ENCODE results near the gene HPCAL1. TPM values are rescaled to one million over a fixed set of nuclear protein-coding genes. Genes with fewer than 3 reads are reported as not detected.

The HPCAL1 gene
- total and polyA plus RNA-seq, 10 of the 15 experiments (the other 5 are each of a cell fraction or from before 2014, with no cell fraction given), result 0.40 to 12.8 (median 7.9) TPM

- TF ChIP-seq ELK1 (IDR thresholded peaks at IDR 0.05; ENCODE audit: low read depth, low read length), result 0 out of 2 replicates have a peak, but pooled peaks have one; percentile 36
- peak; percentile 32; the same call in 1 of the 2 replicates for TF ChIP-seq IRF4 (IDR thresholded peaks at IDR 0.05; ENCODE audit: low read depth, low read length)
- no peak for TF ChIP-seq SREBF2 (IDR thresholded peaks at IDR 0.05; ENCODE audit: low read length)
- TF ChIP-seq TCF3 (IDR thresholded peaks at IDR 0.05; ENCODE audit: borderline replicate concordance, insufficient read depth, low read depth, low read length), result peak; percentile 73; the same call in 1 of the 2 replicates
- peak; percentile 95 to 99 (median 99); a peak in 5 of 6 replicates for TF ChIP-seq CTCF (IDR thresholded peaks at IDR 0.05 in 2 of 3, conservative IDR thresholded peaks at IDR 0.05 in 1 of 3; ENCODE audit: control insufficient read depth in 2 of 3, extremely low read depth in 1 of 3, insufficient read depth in 1 of 3, low read depth in 3 of 3, low read length in 3 of 3)
- no peak for TF ChIP-seq PAX5 (IDR thresholded peaks at IDR 0.05; ENCODE audit: borderline replicate concordance, low read depth, low read length)
- 0 out of 2 replicates have a peak, but pooled peaks have one; percentile 45 for TF ChIP-seq RFX5 (IDR thresholded peaks at IDR 0.05; ENCODE audit: low read depth, low read length)
- peak; percentile 41; the same call in 1 of the 2 replicates for TF ChIP-seq BRCA1 (IDR thresholded peaks at IDR 0.05; ENCODE audit: low read depth, low read length)
- no peak for TF ChIP-seq SREBF1 (IDR thresholded peaks at IDR 0.05; ENCODE audit: low read length)
- TF ChIP-seq E2F8 (IDR thresholded peaks at IDR 0.05; ENCODE audit: low read depth, partially characterized antibody), result peak; percentile 24
- TF ChIP-seq SMARCA5 (IDR thresholded peaks at IDR 0.05), result peak; percentile 88; the same call in 1 of the 2 replicates
- TF ChIP-seq SP1 (IDR thresholded peaks at IDR 0.05; ENCODE audit: low read depth, low read length), result peak; percentile 65
- TF ChIP-seq CBX5 (IDR thresholded peaks at IDR 0.05; ENCODE audit: low read depth), result 0 out of 2 replicates have a peak, but pooled peaks have one; percentile 13
- TF ChIP-seq HSF1 (IDR thresholded peaks at IDR 0.05; ENCODE audit: low read depth, low read length), result no peak
- TF ChIP-seq NBN (IDR thresholded peaks at IDR 0.05), result peak; percentile 18; the same call in 1 of the 2 replicates
- no peak for TF ChIP-seq JUND (IDR thresholded peaks at IDR 0.05; ENCODE audit: low read depth, low read length)
- TF ChIP-seq TCF12 (IDR thresholded peaks at IDR 0.05; ENCODE audit: low read depth, low read length), result peak; percentile 82; the same call in 1 of the 2 replicates
- no peak for TF ChIP-seq ASH2L (IDR thresholded peaks at IDR 0.05; ENCODE audit: borderline replicate concordance, low read depth)
- TF ChIP-seq HDAC6 (IDR thresholded peaks at IDR 0.05; ENCODE audit: unreplicated experiment), result no peak
- peak; percentile 42; the same call in 1 of the 3 replicates for TF ChIP-seq POU2F2 (IDR thresholded peaks at IDR 0.05; ENCODE audit: borderline replicate concordance, low read depth, low read length)
- TF ChIP-seq ESRRA (IDR thresholded peaks at IDR 0.05; ENCODE audit: low read length), result 0 out of 2 replicates have a peak, but pooled peaks have one; percentile 30
- TF ChIP-seq STAT3 (IDR thresholded peaks at IDR 0.05; ENCODE audit: low read depth, low read length), result no peak
- TF ChIP-seq RELA (IDR thresholded peaks at IDR 0.05; ENCODE audit: borderline replicate concordance, partially characterized antibody), result peak; percentile 77
Observed at GRCh38 chr2:10408649-10409579, 106.2 kb downstream of the HPCAL1 start (continued).
